ENCODE measurements around the gene KCNJ11.
A peak's percentile ranks its signal among the peaks of the same experiment; 100 is the strongest.

Gene KCNJ11

DNA sequence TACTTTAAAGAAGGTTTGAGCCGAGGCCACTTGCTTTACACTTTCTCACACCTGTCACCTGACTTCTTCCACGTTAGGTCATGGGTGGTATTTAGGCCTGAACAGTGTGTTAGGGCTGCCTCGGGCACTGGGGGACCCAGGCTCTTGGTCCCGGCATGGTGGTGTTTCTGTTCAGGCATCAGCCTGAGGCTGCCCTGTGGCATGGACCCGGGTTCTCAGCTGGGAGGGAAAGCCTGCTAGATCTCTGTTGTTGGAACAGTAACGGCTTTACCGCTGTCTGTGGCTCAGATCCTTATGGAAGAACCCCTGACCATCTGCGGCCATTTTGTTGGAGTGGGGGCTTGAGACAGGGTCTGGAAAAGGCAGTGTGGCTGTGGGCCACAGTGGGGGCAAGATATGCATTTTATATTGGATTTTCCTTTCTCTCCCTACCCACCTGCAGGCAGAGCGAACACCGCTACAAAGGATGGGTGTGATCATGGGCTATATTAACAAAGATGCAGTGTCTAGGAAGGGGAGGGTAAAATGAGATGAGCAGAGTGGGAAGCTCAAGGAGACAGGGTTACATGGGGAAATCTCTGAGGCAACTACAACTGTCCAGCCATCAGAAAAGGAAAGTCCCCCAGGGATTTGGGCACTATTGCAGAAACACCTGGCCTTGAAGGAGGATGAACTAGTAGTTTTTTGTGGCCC, 1.6 kb upstream of the KCNJ11 start:
- DNase-seq, result no peak

DNA sequence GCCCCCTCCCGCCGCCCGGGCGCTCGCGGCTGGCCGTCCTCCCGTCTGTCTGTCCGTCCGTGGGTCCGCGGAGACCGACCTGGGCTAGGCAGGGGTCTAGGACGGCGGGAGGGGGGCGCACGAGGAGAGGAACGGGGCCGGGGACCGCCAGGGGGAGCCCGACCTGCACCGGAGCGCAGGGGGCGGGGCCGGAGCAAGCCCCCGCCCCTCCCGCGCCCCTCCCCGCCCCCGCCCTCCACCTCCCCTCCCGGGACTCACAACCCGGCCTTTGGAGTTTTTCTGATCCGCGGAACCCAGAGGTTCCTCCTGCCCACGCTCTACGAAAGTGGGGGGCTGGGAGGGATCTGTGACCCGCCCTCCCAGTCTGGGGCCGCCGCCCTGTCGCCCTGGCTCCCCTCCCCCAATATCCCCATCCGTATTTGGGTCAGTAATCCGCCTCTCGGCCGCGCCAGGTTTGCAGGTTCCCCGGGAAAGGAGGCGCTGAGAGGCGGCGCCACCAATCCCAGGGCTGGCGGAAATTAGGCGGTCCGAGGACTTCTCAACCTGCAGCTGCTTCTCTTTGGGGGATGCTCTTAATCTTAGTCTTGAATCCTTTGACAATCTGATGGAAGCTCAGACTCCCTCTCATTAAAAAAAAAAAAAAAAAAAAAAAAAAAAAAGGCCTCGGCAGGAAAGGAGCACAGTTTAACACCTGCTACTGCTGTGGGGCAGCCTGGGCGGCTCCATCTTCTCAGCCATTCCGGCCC, 925 bp upstream of the KCNJ11 start:
- peak; percentile 84 for DNase-seq

DNA sequence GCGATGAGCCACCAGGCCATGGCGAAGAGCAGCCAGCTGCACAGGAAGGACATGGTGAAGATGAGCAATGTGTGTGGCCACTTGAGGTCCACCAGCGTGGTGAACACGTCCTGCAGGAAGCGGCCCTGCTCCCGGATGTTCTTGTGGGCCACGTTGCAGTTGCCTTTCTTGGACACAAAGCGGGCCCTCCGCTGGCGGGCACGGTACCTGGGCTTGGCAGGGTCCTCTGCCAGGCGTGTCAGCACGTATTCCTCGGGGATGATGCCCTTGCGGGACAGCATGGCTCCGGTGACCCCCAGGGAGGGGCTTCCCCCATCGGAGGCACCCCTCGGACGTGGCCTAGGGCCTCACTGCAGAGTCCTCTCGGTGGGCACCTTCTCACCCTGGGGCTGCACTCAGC, 648 bp downstream of the KCNJ11 start:
- no peak for DNase-seq

DNA sequence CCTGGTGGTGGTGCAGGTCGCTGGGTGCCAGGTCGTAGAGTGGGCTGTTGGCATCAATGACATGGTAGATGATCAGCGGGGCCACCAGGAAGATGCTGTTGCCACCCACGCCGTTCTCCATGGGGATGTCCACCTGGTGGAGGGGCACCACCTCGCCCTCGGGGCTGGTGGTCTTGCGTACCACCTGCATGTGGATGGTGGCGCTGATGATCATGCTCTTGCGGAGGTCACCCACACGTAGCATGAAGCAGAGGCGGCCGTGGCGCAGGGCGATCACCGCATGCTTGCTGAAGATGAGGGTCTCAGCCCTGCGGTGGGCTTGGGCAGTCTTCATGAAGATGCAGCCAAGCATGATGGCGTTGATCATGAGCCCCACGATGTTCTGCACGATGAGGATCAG, 1.2 kb downstream of the KCNJ11 start:
- DNase-seq, result no peak

DNA sequence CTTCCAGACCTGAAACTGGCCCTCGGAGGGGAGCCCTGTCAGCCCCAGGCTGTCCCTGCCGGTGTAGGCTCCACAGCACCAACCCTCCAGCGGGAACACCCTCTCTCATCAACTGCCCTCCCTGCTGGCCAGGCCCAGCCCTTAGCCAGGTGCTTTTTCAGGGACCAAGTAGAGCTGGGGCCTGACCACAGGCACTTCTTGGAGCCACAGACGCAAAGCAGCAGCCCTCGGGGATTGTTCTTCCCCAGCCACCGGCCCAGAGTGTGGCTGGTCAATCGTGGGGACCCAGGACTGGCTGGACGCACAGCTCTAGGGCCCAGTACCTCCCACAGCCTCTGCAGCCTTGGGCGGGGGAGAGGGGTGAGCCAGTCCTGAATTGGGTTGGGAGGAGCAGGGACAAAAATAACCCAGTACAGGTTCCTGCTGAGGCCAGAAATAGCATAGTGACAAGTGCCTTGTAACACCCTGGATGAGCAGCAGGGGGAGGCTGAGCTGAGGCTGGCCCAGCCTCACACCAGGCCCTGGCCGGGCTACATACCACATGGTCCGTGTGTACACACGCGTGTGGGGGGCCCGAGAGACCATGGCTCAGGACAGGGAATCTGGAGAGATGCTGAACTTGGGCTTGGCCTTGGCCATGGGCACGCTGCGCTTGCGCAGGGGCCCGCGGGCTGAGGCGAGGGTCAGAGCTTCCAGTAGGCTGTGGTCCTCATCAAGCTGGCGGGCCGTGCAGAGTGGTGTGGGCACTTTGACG, 2.0 kb downstream of the KCNJ11 start:
- peak; percentile 71 for DNase-seq

DNA sequence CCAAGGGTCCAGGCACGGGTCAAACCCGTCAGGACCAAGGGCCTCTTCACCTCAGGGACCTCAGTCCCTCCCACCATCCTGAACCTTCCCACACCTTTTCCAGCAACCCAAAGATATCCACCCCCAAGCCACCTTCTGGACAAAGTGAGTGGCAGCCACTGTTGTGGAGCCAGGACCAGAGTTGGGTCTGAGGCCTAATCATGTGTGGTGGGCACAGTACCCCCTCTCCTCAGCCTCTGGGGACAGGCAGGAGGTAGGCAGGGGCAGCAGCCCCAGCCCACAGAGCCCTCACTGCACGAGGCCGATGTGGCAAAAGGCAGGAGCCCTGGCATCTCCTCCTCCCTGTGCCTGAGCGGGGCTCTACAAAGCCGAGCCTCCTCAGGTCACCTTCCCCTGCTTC, 2.5 kb downstream of the KCNJ11 start:
- DNase-seq, result no peak

DNA sequence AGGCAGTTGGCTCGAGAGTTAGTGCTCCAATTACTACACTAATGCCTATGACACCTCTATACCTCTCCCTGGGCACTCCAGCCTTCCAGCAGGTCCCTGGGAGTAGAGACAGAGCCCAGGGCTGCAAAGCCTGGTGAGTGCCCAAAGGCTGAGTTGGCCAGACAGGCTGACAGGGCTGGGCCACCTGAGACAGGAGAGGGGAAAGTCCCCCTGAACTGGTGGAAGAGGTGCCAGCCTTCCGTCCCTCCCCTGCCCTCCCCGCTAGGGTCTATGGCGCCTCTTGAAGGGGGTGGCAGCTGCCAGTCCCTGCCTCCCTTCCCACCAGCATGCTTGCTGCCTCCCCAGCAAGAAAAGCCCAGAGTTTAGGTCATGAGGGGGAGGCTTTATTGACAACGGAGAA, 3.0 kb downstream of the KCNJ11 start:
- no peak for DNase-seq

DNA sequence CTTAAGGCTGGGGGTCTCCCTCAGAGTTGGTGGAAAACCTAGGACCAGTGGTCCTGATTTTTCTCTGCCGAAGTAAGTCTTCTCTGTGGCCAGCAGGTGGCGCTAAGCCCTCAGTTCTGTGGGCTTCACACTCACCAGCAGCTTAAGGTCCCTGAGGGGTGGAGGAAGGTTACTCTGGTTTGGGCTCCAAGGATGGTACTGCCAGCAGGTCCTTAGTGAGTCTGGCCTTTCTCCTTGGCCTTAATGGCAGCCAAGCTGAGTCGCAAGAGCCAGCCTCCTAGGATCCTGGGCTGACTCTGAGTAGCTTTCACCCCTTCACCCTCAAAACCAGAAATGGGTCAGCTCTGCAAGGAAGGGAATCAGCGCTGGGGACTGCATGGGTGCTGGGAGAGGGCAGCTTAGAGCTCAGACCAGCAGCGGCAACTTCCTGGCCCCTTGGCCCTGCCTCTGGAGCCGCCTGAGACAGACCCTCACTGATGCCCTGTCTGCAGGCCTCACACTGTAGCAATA, 4.4 kb downstream of the KCNJ11 start:
- peak; percentile 85 for DNase-seq

DNA sequence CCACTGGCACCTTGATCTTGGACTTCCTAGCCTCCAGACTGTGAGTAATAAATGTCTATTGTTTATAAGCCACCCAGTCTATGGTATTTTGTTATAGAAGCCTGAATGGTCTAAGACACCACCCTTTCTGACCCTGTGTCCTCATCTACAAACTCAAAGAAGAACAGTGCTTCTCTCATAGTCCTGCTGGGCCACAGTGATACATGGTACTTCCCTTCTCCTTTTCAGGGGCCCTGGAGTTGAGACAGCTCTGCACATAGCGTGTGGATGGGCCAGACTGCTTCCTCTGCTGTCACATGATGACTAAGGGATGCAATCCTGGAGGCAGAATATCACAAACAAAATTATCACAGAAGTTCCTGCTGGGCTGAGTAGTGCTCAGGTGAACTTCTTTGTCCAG, 5.0 kb downstream of the KCNJ11 start:
- DNase-seq, result no peak

DNA sequence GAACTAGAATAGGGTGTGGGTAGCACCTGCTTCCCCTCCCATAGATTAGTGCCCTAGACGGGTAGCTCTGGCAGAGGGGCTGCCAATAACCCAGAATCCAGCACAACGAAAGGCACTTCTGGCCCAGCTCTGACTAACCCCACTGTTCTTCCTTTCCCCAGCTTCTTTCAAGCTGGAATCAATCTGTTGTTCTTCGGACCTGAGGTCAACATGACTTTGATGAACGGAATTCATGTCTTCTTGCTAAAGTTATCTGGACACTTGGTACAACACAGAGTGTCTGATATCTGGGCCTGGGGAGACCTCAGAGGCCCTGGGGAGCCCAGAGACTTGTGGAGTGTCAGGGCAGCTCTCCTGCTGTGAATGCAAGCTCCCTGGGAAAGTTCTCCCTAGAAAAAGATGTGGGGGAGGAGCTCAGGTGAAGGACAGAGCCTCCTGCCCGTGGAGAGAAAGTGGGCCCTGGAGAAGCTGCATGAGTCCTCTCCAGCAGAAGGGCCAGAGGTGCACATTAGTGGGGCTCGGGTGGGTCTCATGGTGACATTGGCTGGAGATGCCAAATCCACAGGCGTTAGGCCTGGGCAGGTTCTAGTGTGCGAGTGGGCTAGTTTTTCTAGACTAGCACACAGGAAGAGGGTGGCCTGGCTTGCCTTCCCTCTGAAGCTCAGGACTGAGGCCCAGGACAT, 6.3 kb downstream of the KCNJ11 start:
- DNase-seq, result no peak

DNA sequence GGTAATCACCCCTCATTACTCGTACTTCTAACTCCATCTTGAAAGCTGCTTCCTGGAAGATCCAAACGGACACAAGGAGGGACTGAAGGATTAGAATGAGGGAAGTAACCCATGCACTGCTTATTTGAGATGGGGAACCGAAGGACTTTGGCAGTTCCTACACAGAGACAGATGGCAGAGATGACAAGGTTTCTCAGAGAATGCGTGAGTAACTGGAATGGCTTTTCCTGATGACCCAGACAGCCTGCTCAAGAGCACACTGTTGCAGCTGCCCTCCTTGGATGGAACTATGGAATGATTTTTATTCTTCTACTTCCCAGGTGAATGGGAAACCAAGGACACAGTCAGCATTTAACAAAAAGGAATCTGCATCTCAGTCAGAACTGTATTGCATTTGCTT, 7.3 kb downstream of the KCNJ11 start:
- DNase-seq, result no peak

DNA sequence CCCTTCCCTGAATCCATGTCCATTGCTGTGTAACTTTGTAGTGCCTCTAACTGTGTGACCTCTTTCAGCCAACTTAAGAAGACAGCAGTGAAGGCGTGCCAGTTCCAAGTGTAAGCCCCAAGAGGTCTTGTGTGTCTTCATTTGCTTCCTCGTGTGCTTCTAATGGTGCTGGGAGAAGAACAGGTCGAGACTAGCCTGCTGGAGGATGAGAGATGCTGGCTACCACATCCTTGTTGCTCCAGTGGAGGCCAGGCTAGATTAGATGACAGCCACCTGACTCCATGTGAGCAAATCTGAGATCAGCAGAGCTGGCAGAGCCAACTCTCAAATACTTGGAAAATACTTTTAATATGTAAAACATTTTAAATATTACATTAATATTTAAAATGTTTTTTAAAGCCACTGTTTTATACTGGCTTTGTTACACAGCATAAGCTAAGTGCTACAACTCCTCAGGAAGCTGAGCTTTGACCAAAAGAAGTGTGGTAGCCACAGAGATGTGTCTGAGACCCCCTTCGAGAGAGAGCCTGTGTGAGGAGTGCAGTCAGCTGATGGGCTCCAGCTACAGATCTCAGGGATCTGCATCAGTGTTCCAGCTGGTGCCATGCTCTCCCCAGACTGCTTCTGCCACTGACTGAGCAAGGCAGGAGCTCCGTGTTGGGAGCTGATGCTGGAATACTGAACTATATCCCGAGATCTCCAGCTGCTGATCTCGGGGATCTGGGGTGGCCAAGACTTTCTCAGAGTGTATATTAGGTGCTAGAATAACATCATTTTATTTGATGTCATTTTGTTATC, 8.9 kb downstream of the KCNJ11 start:
- no peak for DNase-seq

DNA sequence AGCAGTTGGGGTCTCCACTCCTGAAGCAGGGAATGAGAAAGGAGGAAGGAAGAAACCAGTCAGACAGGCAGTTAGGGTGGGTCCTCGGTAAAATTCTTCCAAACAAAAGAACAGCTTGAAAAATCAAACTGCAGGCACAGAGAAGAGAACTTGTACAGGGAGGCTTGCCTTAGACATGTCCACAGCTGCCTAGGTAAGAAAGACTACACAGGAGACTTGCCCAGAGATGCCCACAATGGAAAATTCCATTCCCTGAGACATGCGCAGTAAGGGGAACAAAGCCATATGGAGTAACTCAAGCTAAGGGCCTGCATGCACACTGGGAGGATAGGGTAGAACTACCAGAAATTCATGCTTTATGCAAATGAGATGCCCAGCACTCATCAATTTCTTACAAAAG, 9.8 kb downstream of the KCNJ11 start:
- no peak for DNase-seq

DNA sequence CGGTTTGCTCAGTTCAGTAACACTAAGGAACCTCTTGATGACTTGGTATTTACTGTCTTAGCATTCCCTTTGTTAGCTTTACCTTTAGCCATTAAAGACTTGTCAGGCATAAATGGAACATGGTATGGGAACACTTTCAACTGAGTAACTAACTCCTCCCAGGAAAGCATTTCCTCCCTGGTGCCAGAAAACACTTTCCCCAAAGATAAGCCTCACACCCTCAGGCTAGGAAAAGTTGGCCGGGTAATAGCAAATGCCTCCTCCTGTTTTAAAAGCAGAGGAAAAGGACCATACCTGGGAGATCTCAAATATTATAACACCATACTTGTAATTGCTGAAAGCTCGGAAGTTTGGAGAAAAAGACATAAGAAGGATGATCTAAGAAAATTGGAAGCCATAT, 12.0 kb downstream of the KCNJ11 start:
- no peak for DNase-seq

DNA sequence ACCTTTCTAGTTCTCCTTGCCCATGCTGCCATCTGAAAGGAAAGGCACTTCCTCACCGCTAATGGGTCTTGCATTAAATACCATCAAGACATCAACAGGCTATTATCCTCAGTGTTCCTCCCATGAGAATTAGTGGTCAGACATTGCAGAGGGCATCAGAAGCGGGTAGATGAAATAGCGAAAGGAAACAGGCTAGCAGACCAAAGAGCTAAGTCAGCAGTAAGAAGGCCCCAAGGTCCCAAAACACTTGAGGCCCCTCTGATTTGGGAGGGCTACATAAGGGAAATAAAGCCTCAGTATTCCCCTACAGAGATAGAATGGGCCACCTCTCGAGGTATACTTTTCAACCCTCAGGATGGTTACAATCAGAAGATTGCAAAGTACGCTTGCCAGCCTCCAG, 12.9 kb downstream of the KCNJ11 start:
- no peak for DNase-seq

DNA sequence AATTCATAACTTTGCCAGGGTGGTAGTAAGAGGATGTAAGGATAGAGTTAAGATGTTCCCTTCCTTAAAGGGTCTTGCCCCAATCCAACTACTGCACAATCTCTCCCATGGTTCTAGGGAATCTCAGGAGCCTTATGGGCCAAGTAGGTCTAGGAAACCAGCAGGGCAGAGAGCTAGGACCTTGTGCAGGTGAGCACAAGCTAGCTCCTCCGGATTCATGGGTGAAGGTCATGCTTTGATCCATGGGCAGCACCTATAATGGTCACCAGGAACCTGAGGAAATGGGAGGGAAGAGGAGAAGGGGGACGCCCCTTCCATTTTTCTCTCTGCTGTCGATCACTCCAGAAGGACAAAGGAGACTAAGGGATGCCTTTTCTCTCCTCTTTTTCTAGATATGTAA, 16.8 kb downstream of the KCNJ11 start:
- DNase-seq, result no peak

DNA sequence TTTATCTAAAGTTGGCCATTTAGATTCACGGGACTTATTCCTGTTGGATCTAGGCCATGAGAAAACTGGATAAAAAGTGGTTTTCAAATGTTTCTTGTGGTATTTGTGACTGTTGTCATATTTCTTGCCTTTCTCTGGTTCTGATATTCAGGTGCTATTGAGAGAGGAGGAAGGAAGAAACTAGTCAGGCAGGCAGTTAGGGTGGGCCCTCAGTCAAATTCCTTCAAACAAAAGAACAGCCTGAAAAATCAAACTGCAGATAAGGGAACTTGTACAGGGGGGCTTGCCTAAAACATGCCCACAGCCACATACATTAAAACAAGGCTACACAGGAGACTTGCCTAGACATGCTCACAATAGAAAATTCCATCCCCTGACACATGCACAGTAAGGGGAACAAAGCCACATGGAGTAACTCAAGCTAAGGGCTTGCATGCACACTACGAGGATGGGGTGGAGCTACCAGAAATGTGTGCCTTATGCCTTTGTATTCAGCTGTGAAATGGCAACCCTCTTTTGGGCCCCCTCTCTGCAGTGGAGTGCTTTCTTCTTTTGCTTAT, 18.7 kb downstream of the KCNJ11 start:
- DNase-seq, result no peak

DNA sequence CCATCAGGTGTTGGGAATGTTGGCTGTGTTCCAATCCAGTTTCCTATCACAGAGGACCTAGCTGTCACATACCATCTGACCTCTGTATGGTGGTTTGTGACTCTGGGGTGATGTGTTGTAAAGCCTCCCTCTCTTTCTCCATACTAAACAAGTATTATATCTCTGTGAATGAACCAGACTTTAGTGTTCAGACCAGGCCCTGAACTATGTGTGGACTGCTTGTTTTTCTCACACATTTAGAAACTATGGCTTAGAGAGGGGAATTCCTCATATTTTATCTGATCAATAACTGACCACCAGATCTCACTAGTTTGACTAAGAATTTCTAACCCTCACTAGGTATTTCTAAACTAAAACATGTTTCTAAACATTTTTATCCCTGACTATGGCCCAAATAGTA, 19.4 kb downstream of the KCNJ11 start:
- DNase-seq, result no peak

DNA sequence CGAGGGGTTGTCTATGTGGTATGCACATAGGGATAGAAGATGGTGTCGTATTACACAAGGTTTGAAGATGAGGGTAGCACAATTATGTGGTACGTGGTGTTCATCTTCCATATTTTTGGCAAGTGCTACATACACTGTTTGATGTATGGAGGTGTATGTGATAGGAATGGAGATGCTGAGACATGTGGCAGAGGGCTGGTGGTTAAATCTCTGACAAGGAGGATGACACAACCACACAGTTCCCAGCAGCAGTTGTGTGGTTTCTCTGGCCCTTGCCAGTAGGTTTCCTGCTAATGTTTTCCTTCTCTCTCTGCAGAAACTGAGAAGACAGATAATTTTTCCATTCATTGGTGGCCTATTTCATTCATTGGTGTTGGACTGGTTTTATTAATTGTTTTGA, 19.9 kb downstream of the KCNJ11 start:
- DNase-seq, result peak; percentile 15

DNA sequence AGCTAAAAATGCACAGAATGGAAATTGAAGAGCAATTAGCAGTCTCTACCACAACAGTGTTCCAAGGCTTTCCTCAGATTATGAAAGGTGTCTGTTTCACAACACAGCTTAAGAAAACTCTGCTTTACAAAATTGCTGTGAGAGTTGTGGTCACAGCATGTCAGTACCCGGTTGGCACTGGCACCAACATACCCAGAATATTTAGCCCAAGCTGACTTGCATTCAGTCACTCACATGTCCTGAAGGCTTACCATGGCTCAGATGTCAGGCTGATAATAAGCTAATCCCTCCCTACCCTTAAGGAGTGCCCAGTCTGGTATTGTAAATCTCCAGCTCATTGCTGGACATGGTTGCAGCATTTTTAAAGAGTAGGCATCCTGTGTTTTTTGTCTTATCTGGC, 22.0 kb downstream of the KCNJ11 start:
- DNase-seq, result no peak

DNA sequence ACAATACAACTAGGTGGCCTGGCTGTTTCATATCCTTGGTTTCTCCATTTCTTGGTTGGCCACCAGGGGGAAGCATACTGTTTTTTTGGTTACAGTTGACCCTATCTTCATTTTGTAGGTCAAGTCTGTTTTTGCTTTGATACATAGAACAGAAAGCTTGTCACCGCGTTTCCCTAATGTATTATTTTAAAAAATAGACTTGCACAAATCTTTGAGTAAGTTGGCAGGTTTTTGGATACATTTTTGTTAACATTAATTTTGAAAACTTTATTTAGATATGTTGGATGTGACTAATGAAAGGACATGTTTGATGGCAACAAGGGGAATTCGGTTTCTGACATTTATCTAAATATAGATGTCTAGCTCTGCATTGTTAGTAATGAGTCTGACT, 33.9 kb downstream of the KCNJ11 start:
- DNase-seq, result peak; percentile 77
